GM12875 (cell line): ENCODE results near the gene SRP68.

Source experiments
- H3K4me3 ChIP-seq: one replicate; pipeline ENCODE4 v1.5.1; 2011; ENCODE audit warnings: low read depth, low read length, control low read depth
- TF ChIP-seq, protein P1 (sequence below): IDR thresholded peaks from 2 replicates; pipeline ENCODE4 v1.5.1; 2011; ENCODE audit warnings: low read depth, mild to moderate bottlenecking, control low read depth, inconsistent platforms, low read length, moderate library complexity, borderline replicate concordance; ENCODE audit not compliant: insufficient read depth

The SRP68 gene

GRCh38 chr17:76085066-76085730, 12.9 kb upstream of the SRP68 start:
- no peak overlapping the region for H3K4me3 ChIP-seq
- TF ChIP-seq, protein P1, sequence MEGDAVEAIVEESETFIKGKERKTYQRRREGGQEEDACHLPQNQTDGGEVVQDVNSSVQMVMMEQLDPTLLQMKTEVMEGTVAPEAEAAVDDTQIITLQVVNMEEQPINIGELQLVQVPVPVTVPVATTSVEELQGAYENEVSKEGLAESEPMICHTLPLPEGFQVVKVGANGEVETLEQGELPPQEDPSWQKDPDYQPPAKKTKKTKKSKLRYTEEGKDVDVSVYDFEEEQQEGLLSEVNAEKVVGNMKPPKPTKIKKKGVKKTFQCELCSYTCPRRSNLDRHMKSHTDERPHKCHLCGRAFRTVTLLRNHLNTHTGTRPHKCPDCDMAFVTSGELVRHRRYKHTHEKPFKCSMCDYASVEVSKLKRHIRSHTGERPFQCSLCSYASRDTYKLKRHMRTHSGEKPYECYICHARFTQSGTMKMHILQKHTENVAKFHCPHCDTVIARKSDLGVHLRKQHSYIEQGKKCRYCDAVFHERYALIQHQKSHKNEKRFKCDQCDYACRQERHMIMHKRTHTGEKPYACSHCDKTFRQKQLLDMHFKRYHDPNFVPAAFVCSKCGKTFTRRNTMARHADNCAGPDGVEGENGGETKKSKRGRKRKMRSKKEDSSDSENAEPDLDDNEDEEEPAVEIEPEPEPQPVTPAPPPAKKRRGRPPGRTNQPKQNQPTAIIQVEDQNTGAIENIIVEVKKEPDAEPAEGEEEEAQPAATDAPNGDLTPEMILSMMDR = no peak

GRCh38 chr17:76083536-76084182, 11.3 kb upstream of the SRP68 start:
- no peak overlapping the region for H3K4me3 ChIP-seq
- TF ChIP-seq, protein P1 = no peak

GRCh38 chr17:76082326-76083251, 10.3 kb upstream of the SRP68 start:
- no peak overlapping the region for H3K4me3 ChIP-seq
- TF ChIP-seq, protein P1 = no peak

DNA sequence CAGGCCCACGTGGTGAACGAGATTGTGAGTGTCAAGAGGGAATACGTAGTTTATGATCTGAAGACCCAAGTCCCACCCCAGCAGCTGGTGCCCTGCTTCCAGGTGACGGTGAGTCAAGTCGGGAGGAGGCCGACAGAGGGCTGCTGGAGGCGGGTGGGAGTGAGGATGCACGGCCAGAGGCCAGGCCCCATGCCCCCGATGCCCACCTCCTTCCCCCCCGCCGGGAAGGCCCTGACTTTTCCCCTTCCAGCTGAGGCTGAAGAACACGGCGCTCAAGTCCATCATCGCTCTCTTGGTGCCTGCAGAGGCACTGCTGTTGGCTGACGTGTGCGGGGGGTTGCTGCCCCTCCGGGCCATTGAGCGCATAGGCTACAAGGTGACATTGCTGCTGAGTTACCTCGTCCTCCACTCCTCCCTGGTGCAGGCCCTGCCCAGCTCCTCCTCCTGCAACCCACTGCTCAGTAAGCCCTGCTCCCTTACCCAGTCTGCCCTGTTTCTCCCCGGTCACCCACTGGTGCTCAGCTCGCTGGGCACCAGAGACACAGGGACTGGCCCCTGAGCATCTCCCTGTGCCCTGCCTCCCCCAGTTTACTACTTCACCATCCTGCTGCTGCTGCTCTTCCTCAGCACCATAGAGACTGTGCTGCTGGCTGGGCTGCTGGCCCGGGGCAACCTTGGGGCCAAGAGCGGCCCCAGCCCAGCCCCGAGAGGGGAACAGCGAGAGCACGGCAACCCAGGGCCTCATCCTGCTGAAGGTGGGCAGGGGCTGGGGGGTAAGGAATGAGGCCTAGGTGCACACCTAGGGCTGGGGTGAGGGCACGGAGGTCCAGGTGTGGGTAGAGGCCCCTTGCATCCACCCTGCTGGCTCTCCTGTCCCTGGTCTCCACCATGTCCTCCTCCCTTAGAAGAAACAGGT, 9.2 kb upstream of the SRP68 start:
- TF ChIP-seq, protein P1 = no peak
- no peak overlapping the region for H3K4me3 ChIP-seq

- no peak overlapping the region for H3K4me3 ChIP-seq
- TF ChIP-seq, protein P1 = no peak
Measured at GRCh38 chr17:76080768-76081287, 8.5 kb upstream of the SRP68 start.
